Right lobe of liver (tissue), 4 donors: ENCODE measurements around the gene VASH2.

ENCODE experiments used
- CTCF ChIP-seq, 4 donors: fragments of 200-600 bp in 3 of 4; fragments of 450-650 bp in 1 of 4; IDR thresholded peaks; one replicate each; pipeline versions ENCODE4 v1.5.1 to v1.8.0; 2016 to 2022; ENCODE audit warnings: antibody characterized with exemption in 4 of 4, mild to moderate bottlenecking in 2 of 4
- POLR2A ChIP-seq: fragments of 450-650 bp; IDR thresholded peaks from one replicate; pipeline ENCODE4 v1.6.1; 2017; ENCODE audit warnings: antibody characterized with exemption, mild to moderate bottlenecking
- donor health status: DM: no; HTN: no; CAD: no.
- donor health status: DM: no; HTN: no; CAD: no.
- donor health status: DM: no; HTN: yes; CAD: no.

GRCh38 chr1:212990276-212990675 lies 39.9 kb downstream of the VASH2 start:
- no peak for TF ChIP-seq CTCF (IDR thresholded peaks at IDR 0.05)
- TF ChIP-seq POLR2A: no peak
